Suprapubic skin (tissue), 3 donors: ENCODE results near the gene KNCN.

Source experiments
- CTCF ChIP-seq, 2 donors: fragments of 200-600 bp in 1 of 2; fragments of 450-650 bp in 1 of 2; sonication (generic) in 1 of 2; IDR thresholded peaks; one replicate each; pipeline ENCODE4 v1.5.1; 2016 to 2019; ENCODE audit warnings: antibody characterized with exemption in 2 of 2, mild to moderate bottlenecking in 1 of 2, moderate library complexity in 1 of 2
- EP300 ChIP-seq: sonication (generic); formaldehyde crosslinking; IDR thresholded peaks from one replicate; pipeline ENCODE4 v1.6.1; 2017; ENCODE audit warnings: antibody characterized with exemption
- POLR2A ChIP-seq, 2 donors: fragments of 450-650 bp; IDR thresholded peaks; one replicate each; pipeline ENCODE4 v1.6.1; 2017; ENCODE audit warnings: antibody characterized with exemption in 2 of 2, mild to moderate bottlenecking in 2 of 2, moderate library complexity in 2 of 2

GRCh38 chr1:46544561-46545240, 6.7 kb downstream of the KNCN start:
- TF ChIP-seq CTCF (IDR thresholded peaks at IDR 0.05): no peak
- no peak for TF ChIP-seq POLR2A (IDR thresholded peaks at IDR 0.05)
- no peak for TF ChIP-seq EP300
